ENCODE results near the gene ELF2. TPM values are rescaled to one million over a fixed set of nuclear protein-coding genes. Genes with fewer than 3 reads are reported as not detected.

The ELF2 gene
- total RNA-seq, 1 donor from 2014 or later: 44.3 TPM

GRCh38 chr4:139018971-139019758, 157.9 kb downstream of the ELF2 start:
- Histone ChIP-seq H2AFZ (replicated peaks) (no peak overlapping the region), H4K20me1 (ENCODE audit: low read depth) (peaks cover 44% of the 10 kb centered on the region), H3K79me2 (ENCODE audit: low read depth) (peaks cover 81% of the 10 kb centered on the region), H3K4me2 (peak overlapping the region; percentile 48), H3F3A (ENCODE audit: low read depth) (peaks cover 44% of the 10 kb centered on the region), H3K27ac (no peak overlapping the region), H3K27me3 (peaks cover under 1% of the 10 kb centered on the region), H3K4me1 (peaks cover 25% of the 10 kb centered on the region), H3K36me3 (no peaks in the 10 kb centered on the region), H3K4me3 (no peak overlapping the region), H3K9ac (no peak overlapping the region), H3K9me3 (ENCODE audit: low read depth) (no peaks in the 10 kb centered on the region)
- DNase-seq (ENCODE audit: low spot score): no peak
- Mint-ChIP-seq H3K4me3 (no peak overlapping the region), H3K27ac (no peak overlapping the region), H3K36me3 (peaks cover 7% of the 10 kb centered on the region), H3K27me3 (ENCODE audit: insufficient read depth, low read depth) (peaks cover 3% of the 10 kb centered on the region), H3K9me3 (no peaks in the 10 kb centered on the region), H3K4me1 (peaks cover 42% of the 10 kb centered on the region)
- TF ChIP-seq CTCF (IDR thresholded peaks at IDR 0.05) (no peak), EZH2phosphoT487 (IDR thresholded peaks at IDR 0.05) (no peak), EZH2 (IDR thresholded peaks at IDR 0.05) (no peak)

GRCh38 chr4:139018501-139018900, 158.5 kb downstream of the ELF2 start:
- Histone ChIP-seq H3K4me1 (peaks cover 25% of the 10 kb centered on the region), H3K4me2 (peak overlapping the region; percentile 48), H3K36me3 (no peaks in the 10 kb centered on the region), H3K9me3 (ENCODE audit: low read depth) (no peaks in the 10 kb centered on the region), H4K20me1 (ENCODE audit: low read depth) (peaks cover 44% of the 10 kb centered on the region), H3K27me3 (peaks cover 4% of the 10 kb centered on the region), H3K9ac (no peak overlapping the region), H3F3A (ENCODE audit: low read depth) (peaks cover 44% of the 10 kb centered on the region), H3K79me2 (ENCODE audit: low read depth) (peaks cover 74% of the 10 kb centered on the region), H3K4me3 (no peak overlapping the region), H2AFZ (replicated peaks) (no peak overlapping the region), H3K27ac (no peak overlapping the region)
- H3K9me3 Mint-ChIP-seq: no peaks in the 10 kb centered on the region
- H3K27me3 Mint-ChIP-seq (ENCODE audit: insufficient read depth, low read depth): peaks cover 3% of the 10 kb centered on the region
- TF ChIP-seq EZH2 (IDR thresholded peaks at IDR 0.05): no peak
- no peak for TF ChIP-seq EZH2phosphoT487 (IDR thresholded peaks at IDR 0.05)
- TF ChIP-seq CTCF (IDR thresholded peaks at IDR 0.05): no peak
- peaks cover 49% of the 10 kb centered on the region for H3K4me1 Mint-ChIP-seq
- H3K27ac Mint-ChIP-seq: no peak overlapping the region
- H3K4me3 Mint-ChIP-seq: no peak overlapping the region
- DNase-seq (ENCODE audit: low spot score): no peak
- H3K36me3 Mint-ChIP-seq: peaks cover 7% of the 10 kb centered on the region

- Histone ChIP-seq H3K4me1 (peaks cover 25% of the 10 kb centered on the region), H3K9me3 (ENCODE audit: low read depth) (no peaks in the 10 kb centered on the region), H3K4me3 (no peak overlapping the region), H3K27me3 (peaks cover 4% of the 10 kb centered on the region), H4K20me1 (ENCODE audit: low read depth) (peaks cover 43% of the 10 kb centered on the region), H3K4me2 (peak overlapping the region; percentile 48), H3F3A (ENCODE audit: low read depth) (peaks cover 44% of the 10 kb centered on the region), H3K36me3 (no peaks in the 10 kb centered on the region), H3K79me2 (ENCODE audit: low read depth) (peaks cover 68% of the 10 kb centered on the region), H3K27ac (no peak overlapping the region), H3K9ac (no peak overlapping the region), H2AFZ (replicated peaks) (no peak overlapping the region)
- Mint-ChIP-seq H3K9me3 (no peaks in the 10 kb centered on the region), H3K27me3 (ENCODE audit: insufficient read depth, low read depth) (peaks cover 3% of the 10 kb centered on the region), H3K4me3 (no peak overlapping the region), H3K4me1 (peaks cover 49% of the 10 kb centered on the region), H3K36me3 (peaks cover 4% of the 10 kb centered on the region), H3K27ac (no peak overlapping the region)
- TF ChIP-seq CTCF (IDR thresholded peaks at IDR 0.05): no peak
- no peak for TF ChIP-seq EZH2phosphoT487 (IDR thresholded peaks at IDR 0.05)
- no peak for TF ChIP-seq EZH2 (IDR thresholded peaks at IDR 0.05)
- DNase-seq (ENCODE audit: low spot score): no peak
These were observed 159.2 kb downstream of the ELF2 start for GRCh38 chr4:139017861-139018260.
